Gastrocnemius medialis (tissue), 4 donors: ENCODE measurements around the gene ZBTB7C. TPM values are rescaled to one million over a fixed set of nuclear protein-coding genes. Genes with fewer than 3 reads are reported as not detected.

Experiments
- ATAC-seq, 2 donors: fragments of 150-250 bp; one replicate each; pipeline ENCODE4 v1.9.1; 2016
- DNase-seq, 2 donors: peaks; one replicate each; pipeline ENCODE4 v3.0.0-alpha.2; 2019
- H3K27ac ChIP-seq, 4 donors: fragments of 200-600 bp; sonication (generic); 1 replicate in 1 of 4; 2 replicates in 3 of 4; pipeline ENCODE4 v1.5.1; 2016 to 2018; ENCODE audit warnings: mild to moderate bottlenecking in 2 of 4, moderate library complexity in 1 of 4
- H3K27me3 ChIP-seq, 3 donors: fragments of 200-600 bp; sonication (generic) in 2 of 3; 1 replicate in 1 of 3; 2 replicates in 2 of 3; pipeline versions ENCODE4 v1.5.1 to v1.6.0; 2016 to 2019; ENCODE audit warnings: mild to moderate bottlenecking in 1 of 3, moderate library complexity in 1 of 3
- H3K36me3 ChIP-seq, 2 donors: fragments of 200-600 bp; sonication (generic) in 1 of 2; one replicate each; pipeline ENCODE4 v1.5.1; 2017 to 2018
- H3K4me1 ChIP-seq, 2 donors: fragments of 200-600 bp; sonication (generic) in 1 of 2; one replicate each; pipeline ENCODE4 v1.5.1; 2016 to 2017; ENCODE audit warnings: mild to moderate bottlenecking in 2 of 2
- H3K4me3 ChIP-seq, 4 donors: fragments of 200-600 bp; sonication (generic) in 3 of 4; 1 replicate in 1 of 4; 2 replicates in 3 of 4; pipeline ENCODE4 v1.5.1; 2016 to 2019; ENCODE audit warnings: mild to moderate bottlenecking in 2 of 4
- H3K9me3 ChIP-seq, 3 donors: fragments of 200-600 bp; sonication (generic) in 2 of 3; 1 replicate in 1 of 3; 2 replicates in 2 of 3; pipeline ENCODE4 v1.5.1; 2016 to 2019
- POLR2A ChIP-seq, 2 donors: fragments of 450-650 bp; IDR thresholded peaks; one replicate each; pipeline ENCODE4 v1.6.1; 2017; ENCODE audit warnings: antibody characterized with exemption in 2 of 2, mild to moderate bottlenecking in 2 of 2, moderate library complexity in 2 of 2
- in situ Hi-C, 4 donors: fragments of 200-750 bp; cut with MboI; loops; one replicate each; pipeline versions ENCODE4 v1.15.0 to v1.8.0; 2017; ENCODE audit warnings: low sequenced_read_pairs in 4 of 4
- intact Hi-C: fragments of 100-400 bp; cut with DNase I; formaldehyde crosslinking; loops from one replicate; pipeline ENCODE4 v1.15.1; 2023; ENCODE audit warnings: low total_unique reads
- total RNA-seq, 4 donors: library from RNA; depleted of rRNA; stranded (reverse); fragments of >200 nt; gene quantifications; one replicate each; pipeline versions ENCODE4 v1.1.0 to v1.2.3, GENCODE V29; 2016
- TF ChIP-seq, protein P1 (sequence below), 5 experiments: fragments of 450-650 bp in 3 of 5; fragments of 200-600 bp in 2 of 5; sonication (generic) in 2 of 5; IDR thresholded peaks in 4 of 5; conservative IDR thresholded peaks in 1 of 5; 1 replicate in 4 of 5; 2 replicates in 1 of 5; pipeline ENCODE4 v1.5.1; 2016 to 2019; ENCODE audit warnings: antibody characterized with exemption in 5 of 5, mild to moderate bottlenecking in 3 of 5, moderate library complexity in 3 of 5

The ZBTB7C gene
- total RNA-seq, 4 donors from 2014 or later: 0.53 to 12.3 (median 1.1) TPM

DNA sequence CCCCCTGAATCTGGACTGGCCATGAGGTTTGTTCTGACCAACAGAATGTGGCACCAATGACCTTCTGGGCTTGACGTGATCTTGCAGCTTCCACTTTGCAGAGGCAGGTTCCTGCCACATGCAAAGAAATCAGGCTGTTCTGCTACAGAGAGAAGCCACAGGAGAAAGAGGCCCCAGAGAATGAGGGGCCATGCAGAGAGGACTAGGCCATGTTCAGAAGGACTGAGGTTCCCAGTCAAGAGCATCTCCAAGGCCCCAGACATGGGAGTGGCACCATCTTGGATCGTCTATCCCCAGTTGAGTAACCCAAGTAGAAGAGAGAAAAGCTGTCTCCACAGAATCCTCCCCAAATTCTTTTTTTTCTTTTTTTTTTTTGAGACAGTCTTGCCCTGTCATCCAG is 131.1 kb downstream of the ZBTB7C start:
- Histone ChIP-seq H3K4me1 (peaks cover 0 to 8% of the 10 kb centered on the region in 2 donors), H3K9me3 (no peaks in the 10 kb centered on the region), H3K27me3 (no peaks in the 10 kb centered on the region), H3K27ac (no peak overlapping the region), H3K4me3 (no peak overlapping the region), H3K36me3 (no peaks in the 10 kb centered on the region)
- no peak for DNase-seq
- in situ Hi-C loops (no loop called here), intact Hi-C loops (no loop called here)
- TF ChIP-seq, protein P1, sequence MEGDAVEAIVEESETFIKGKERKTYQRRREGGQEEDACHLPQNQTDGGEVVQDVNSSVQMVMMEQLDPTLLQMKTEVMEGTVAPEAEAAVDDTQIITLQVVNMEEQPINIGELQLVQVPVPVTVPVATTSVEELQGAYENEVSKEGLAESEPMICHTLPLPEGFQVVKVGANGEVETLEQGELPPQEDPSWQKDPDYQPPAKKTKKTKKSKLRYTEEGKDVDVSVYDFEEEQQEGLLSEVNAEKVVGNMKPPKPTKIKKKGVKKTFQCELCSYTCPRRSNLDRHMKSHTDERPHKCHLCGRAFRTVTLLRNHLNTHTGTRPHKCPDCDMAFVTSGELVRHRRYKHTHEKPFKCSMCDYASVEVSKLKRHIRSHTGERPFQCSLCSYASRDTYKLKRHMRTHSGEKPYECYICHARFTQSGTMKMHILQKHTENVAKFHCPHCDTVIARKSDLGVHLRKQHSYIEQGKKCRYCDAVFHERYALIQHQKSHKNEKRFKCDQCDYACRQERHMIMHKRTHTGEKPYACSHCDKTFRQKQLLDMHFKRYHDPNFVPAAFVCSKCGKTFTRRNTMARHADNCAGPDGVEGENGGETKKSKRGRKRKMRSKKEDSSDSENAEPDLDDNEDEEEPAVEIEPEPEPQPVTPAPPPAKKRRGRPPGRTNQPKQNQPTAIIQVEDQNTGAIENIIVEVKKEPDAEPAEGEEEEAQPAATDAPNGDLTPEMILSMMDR (IDR thresholded peaks at IDR 0.05 in 4 of 5, conservative IDR thresholded peaks at IDR 0.05 in 1 of 5): no peak
- no peak for TF ChIP-seq POLR2A (IDR thresholded peaks at IDR 0.05)
- ATAC-seq: no peak

DNA sequence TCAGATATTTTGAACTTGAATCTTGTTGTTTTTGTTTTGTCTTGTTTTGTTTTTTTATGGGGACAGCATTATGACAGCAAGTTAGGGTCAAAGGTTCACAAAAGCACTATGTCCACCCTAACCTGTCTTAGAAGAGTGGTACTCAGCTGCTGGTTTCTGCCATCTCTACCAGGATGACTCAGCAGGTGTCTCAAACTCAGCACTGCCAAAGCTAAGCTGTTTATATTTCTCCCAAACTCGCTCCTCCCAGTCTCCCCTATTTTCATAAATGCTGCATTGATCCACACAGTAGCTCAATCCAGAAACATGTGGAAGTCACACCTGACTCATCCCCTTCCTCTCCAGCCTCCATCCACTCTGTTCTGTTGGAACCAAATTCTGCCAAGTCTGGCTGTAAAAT is 134.9 kb downstream of the ZBTB7C start:
- H3K4me3 ChIP-seq: no peak overlapping the region
- no peaks in the 10 kb centered on the region for H3K9me3 ChIP-seq
- ATAC-seq (no peak), DNase-seq (no peak)
- in situ Hi-C loops (no loop called here), intact Hi-C loops (no loop called here)
- TF ChIP-seq, protein P1 (IDR thresholded peaks at IDR 0.05 in 4 of 5, conservative IDR thresholded peaks at IDR 0.05 in 1 of 5): no peak
- TF ChIP-seq POLR2A (IDR thresholded peaks at IDR 0.05): no peak
- peaks cover 0 to 8% of the 10 kb centered on the region in 2 donors for H3K4me1 ChIP-seq
- no peaks in the 10 kb centered on the region for H3K27me3 ChIP-seq
- no peak overlapping the region for H3K27ac ChIP-seq
- no peaks in the 10 kb centered on the region for H3K36me3 ChIP-seq

DNA sequence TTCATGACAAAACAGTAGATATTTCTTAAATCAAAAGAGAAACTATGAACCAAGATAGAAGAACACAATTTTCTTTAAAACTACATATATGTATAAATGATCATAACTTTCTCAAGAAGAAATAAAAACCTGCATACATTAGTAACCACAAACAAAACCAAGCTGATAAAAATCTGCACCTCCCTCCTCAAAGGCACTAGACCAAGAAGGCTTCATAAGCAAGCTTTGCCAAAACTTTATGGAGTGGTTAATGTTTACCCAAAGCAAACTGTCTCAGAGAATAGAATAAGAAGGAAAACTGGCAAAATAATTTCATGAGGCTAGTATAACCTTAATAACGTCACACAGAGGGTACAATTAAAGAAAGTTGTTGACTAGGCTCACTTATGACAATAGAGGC is 138.3 kb downstream of the ZBTB7C start:
- intact Hi-C loops: no loop called here
- Histone ChIP-seq H3K4me3 (no peak overlapping the region), H3K27me3 (no peaks in the 10 kb centered on the region), H3K27ac (no peak overlapping the region), H3K36me3 (no peaks in the 10 kb centered on the region), H3K9me3 (no peaks in the 10 kb centered on the region), H3K4me1 (peaks cover 0 to 8% of the 10 kb centered on the region in 2 donors)
- ATAC-seq (no peak), DNase-seq (no peak)
- in situ Hi-C loops: no loop called here
- TF ChIP-seq, protein P1 (IDR thresholded peaks at IDR 0.05 in 4 of 5, conservative IDR thresholded peaks at IDR 0.05 in 1 of 5): no peak
- no peak for TF ChIP-seq POLR2A (IDR thresholded peaks at IDR 0.05)

DNA sequence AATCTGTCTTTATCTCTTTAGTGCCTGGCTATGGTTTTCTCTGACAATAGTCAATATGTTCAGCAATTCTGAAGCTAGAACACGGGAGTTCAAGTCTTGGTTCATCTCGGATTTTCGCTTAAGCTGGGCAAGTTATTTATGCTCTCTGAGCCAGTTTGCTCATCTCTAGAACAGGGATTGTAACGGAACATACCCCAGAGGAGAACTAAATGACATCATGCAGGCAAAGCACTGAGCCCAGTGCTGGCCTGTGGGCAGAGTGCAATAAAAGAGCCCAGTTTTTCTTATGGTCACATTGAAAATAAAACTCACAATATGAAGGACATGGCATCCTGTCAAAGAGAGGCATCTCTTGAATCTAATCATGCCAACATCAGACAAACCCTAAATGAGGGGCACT is 143.9 kb downstream of the ZBTB7C start:
- Histone ChIP-seq H3K27me3 (no peaks in the 10 kb centered on the region), H3K4me3 (no peak overlapping the region), H3K27ac (no peak overlapping the region), H3K4me1 (no peaks in the 10 kb centered on the region), H3K9me3 (no peaks in the 10 kb centered on the region), H3K36me3 (no peaks in the 10 kb centered on the region)
- TF ChIP-seq, protein P1 (IDR thresholded peaks at IDR 0.05 in 4 of 5, conservative IDR thresholded peaks at IDR 0.05 in 1 of 5): no peak
- TF ChIP-seq POLR2A (IDR thresholded peaks at IDR 0.05): no peak
- in situ Hi-C loops (no loop called here), intact Hi-C loops (no loop called here)
- ATAC-seq (no peak), DNase-seq (no peak)
